ENCODE data around the gene FCRL6.
A peak's percentile ranks its signal among the peaks of the same experiment; 100 is the strongest.

The FCRL6 gene

GRCh38 chr1:159828176-159828575 is 26.0 kb downstream of the FCRL6 start:
- TF ChIP-seq, protein P1, sequence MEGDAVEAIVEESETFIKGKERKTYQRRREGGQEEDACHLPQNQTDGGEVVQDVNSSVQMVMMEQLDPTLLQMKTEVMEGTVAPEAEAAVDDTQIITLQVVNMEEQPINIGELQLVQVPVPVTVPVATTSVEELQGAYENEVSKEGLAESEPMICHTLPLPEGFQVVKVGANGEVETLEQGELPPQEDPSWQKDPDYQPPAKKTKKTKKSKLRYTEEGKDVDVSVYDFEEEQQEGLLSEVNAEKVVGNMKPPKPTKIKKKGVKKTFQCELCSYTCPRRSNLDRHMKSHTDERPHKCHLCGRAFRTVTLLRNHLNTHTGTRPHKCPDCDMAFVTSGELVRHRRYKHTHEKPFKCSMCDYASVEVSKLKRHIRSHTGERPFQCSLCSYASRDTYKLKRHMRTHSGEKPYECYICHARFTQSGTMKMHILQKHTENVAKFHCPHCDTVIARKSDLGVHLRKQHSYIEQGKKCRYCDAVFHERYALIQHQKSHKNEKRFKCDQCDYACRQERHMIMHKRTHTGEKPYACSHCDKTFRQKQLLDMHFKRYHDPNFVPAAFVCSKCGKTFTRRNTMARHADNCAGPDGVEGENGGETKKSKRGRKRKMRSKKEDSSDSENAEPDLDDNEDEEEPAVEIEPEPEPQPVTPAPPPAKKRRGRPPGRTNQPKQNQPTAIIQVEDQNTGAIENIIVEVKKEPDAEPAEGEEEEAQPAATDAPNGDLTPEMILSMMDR (IDR thresholded peaks at IDR 0.05; ENCODE audit: extremely low read depth, missing control alignments), result no peak
- no peak for DNase-seq (ENCODE audit: low spot score)

DNA sequence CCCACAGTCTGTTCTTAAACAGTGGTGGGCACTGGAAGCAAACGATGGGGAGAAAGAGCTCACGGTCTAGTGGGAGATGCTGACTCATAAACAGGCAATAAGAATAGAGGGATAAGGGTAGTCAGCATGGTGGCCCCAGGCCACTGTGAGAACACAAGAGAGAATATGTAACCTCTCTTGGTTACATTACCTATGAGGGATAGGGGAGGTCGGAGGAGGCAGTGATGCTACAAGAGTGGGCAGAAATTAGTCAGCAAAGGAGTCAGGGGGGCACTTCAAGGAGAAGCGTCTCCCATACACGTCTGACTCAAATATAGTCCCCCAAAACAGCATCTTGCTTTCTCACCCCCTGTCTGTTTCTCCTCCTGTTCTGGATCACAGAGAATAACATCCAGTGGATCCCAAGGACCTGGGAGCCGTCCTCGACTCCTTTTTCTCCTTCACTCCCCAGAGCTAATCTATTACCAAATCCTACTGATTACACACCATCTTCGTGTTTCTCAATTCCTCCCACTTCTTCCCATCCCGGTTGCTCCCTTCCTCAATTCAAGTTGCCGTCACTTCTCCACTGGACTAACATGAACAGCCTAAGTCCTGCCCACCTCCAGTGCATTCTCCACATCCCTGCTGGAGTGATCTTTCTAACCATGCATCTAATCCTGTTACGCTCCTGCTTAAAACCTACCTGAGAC is 26.6 kb downstream of the FCRL6 start:
- DNase-seq (ENCODE audit: low spot score), result no peak
- TF ChIP-seq, protein P1 (IDR thresholded peaks at IDR 0.05; ENCODE audit: extremely low read depth, missing control alignments), result no peak

GRCh38 chr1:159829273-159829634 is 27.1 kb downstream of the FCRL6 start:
- TF ChIP-seq, protein P1 (IDR thresholded peaks at IDR 0.05; ENCODE audit: extremely low read depth, missing control alignments), result peak; percentile 5

DNA sequence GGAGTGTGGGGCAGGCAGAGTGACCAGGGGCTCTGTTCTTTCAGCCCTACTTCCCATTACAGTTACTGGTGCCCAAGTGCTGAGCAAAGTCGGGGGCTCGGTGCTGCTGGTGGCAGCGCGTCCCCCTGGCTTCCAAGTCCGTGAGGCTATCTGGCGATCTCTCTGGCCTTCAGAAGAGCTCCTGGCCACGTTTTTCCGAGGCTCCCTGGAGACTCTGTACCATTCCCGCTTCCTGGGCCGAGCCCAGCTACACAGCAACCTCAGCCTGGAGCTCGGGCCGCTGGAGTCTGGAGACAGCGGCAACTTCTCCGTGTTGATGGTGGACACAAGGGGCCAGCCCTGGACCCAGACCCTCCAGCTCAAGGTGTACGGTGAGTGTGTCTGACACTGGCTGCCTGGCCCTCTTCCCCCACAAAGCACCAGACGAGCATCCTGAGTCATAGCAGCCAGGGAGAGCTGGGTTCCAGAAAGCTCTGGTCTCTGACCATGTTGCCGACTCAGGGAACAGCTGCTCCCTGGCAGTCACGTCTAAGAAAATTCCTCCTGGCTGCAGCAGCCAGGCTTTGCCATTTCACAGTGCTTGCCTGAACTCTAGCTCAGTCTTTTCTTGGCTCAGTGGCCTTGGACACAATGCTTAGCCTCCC is 27.8 kb downstream of the FCRL6 start:
- TF ChIP-seq, protein P1 (IDR thresholded peaks at IDR 0.05; ENCODE audit: extremely low read depth, missing control alignments), result no peak
- DNase-seq (ENCODE audit: low spot score), result no peak

More at GRCh38 chr1:159829273-159829634, 27.1 kb downstream of the FCRL6 start:
- DNase-seq (ENCODE audit: low spot score), result peak; percentile 51

DNA sequence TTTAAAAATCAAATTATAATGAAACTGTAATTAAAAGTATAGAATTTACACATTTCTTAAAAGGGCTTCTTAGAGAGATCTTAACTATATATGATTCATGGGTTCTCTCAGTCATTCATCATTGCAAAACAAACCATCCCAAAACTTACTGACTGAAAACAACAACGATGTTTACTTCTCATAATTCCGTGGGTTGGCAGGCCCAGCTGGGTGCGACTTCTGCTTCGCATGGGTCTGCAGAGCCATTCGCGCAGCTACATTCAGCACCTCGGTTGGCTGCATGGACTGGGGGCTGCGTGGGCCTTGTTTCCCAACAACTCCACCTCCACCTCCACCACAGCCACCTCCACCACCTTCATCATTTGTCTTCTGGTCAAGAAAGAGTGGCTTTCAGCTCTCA is 28.6 kb downstream of the FCRL6 start:
- DNase-seq (ENCODE audit: low spot score), result no peak

DNA sequence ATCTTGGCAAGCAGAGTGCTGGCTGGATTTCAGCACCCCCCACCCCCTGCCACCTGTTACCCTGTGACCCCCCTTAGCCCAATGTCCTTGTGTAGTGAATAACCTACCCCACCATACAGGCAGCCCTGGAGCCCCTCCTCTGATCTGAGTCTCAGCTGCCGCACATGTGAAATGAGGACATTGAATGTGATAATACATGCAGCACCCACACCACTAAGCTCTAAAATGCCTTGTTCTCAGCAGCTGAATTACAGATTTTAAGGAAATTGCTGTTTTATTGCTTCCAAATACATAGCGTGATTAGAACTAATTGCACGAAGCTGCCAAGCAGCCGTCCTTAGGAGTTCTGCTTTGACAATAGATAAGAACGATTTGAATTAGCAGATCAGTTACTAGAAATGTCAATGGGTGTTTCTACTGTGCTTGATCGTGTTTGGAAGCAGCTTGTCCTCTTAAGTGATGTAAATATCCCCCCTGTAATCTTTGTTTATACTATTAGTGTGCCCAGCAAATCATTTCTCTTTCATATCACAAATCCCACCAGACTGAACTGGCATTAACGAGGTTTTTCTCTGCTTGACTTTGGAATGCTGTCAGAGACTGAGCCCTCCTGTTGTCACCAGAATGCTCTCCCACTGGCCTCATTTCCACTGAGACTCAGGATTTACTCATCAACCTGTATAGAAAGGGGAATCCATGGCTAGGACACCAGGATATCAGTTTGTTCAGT is 29.4 kb downstream of the FCRL6 start:
- DNase-seq (ENCODE audit: low spot score), result no peak
- TF ChIP-seq, protein P1 (IDR thresholded peaks at IDR 0.05; ENCODE audit: extremely low read depth, missing control alignments), result no peak

More for the DNA sequence above, 28.6 kb downstream of the FCRL6 start:
- TF ChIP-seq, protein P1 (IDR thresholded peaks at IDR 0.05; ENCODE audit: extremely low read depth, missing control alignments), result no peak

DNA sequence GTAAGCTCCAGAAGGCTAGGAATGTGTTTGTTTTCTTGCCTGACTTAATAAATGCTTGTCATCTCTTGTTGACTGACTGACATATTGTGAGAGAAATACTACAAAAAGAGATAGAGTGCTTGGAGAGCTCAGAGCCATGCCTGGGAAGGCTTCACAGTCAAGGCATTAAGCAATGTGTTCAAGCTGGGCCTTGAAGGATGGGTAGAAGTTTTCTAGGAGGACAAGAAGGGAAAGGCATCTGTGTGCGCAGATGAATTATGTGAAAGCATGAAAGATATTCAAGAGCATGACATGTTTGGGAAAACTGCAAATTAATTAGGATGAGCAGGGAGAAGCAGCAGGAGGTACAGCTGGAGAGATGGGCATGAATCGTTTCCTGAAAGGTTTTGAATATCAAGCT is 30.1 kb downstream of the FCRL6 start:
- no peak for DNase-seq (ENCODE audit: low spot score)
- TF ChIP-seq, protein P1 (IDR thresholded peaks at IDR 0.05; ENCODE audit: extremely low read depth, missing control alignments), result no peak

All from GM20000 (cell line).